Measurements from ENCODE around the gene OR5M10. TPM values are rescaled to one million over a fixed set of nuclear protein-coding genes. Genes with fewer than 3 reads are reported as not detected.
"Not testable (repeated sequence)": the region's sequence is repeated elsewhere in the genome, so short reads cannot be mapped to it uniquely, and the experiment has no call there.

Gene OR5M10
- total and polyA plus RNA-seq, 4 donors: not detected

GRCh38 chr11:56558574-56558973, 18.9 kb downstream of the OR5M10 start:
- Histone ChIP-seq H3K4me1 (ENCODE audit: control insufficient read depth in 5 of 5, insufficient read depth in 5 of 5, low read length in 5 of 5) (no peaks in the 10 kb centered on the region), H3K27ac (ENCODE audit: low read depth in 1 of 2, low read length in 1 of 2) (no peak overlapping the region), H3K36me3 (ENCODE audit: control insufficient read depth in 4 of 4, insufficient read depth in 4 of 4, low read length in 4 of 4) (no peaks in the 10 kb centered on the region), H3K4me3 (no peak overlapping the region), H3K27me3 (ENCODE audit: control insufficient read depth in 3 of 3, insufficient read depth in 3 of 3, low read length in 2 of 3) (no peaks in the 10 kb centered on the region), H3K9ac (ENCODE audit: insufficient read depth in 1 of 2, low read length in 2 of 2) (no peak overlapping the region), H3K9me3 (ENCODE audit: control insufficient read depth in 4 of 4, insufficient read depth in 3 of 4, low read length in 3 of 4) (peaks cover 0 to 2% (median 0%) of the 10 kb centered on the region in 4 donors)
- WGBS, 2 donors: 65 to 76% methylated on average over 6 of the region's 6 CpGs
- no peak for DNase-seq
- no peak for ATAC-seq (ENCODE audit: insufficient read depth, low FRiP score)
- TF ChIP-seq, protein P1, sequence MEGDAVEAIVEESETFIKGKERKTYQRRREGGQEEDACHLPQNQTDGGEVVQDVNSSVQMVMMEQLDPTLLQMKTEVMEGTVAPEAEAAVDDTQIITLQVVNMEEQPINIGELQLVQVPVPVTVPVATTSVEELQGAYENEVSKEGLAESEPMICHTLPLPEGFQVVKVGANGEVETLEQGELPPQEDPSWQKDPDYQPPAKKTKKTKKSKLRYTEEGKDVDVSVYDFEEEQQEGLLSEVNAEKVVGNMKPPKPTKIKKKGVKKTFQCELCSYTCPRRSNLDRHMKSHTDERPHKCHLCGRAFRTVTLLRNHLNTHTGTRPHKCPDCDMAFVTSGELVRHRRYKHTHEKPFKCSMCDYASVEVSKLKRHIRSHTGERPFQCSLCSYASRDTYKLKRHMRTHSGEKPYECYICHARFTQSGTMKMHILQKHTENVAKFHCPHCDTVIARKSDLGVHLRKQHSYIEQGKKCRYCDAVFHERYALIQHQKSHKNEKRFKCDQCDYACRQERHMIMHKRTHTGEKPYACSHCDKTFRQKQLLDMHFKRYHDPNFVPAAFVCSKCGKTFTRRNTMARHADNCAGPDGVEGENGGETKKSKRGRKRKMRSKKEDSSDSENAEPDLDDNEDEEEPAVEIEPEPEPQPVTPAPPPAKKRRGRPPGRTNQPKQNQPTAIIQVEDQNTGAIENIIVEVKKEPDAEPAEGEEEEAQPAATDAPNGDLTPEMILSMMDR (IDR thresholded peaks at IDR 0.05; ENCODE audit: control extremely low read depth, extremely low read depth): no peak

GRCh38 chr11:56554691-56555090, 22.8 kb downstream of the OR5M10 start:
- H3K36me3 ChIP-seq (ENCODE audit: control insufficient read depth in 4 of 4, insufficient read depth in 4 of 4, low read length in 4 of 4); H3K9ac ChIP-seq (ENCODE audit: insufficient read depth in 1 of 2, low read length in 2 of 2); H3K27ac ChIP-seq (ENCODE audit: low read depth in 1 of 2, low read length in 1 of 2); H3K9me3 ChIP-seq (ENCODE audit: control insufficient read depth in 4 of 4, insufficient read depth in 3 of 4, low read length in 3 of 4); H3K4me1 ChIP-seq (ENCODE audit: control insufficient read depth in 5 of 5, insufficient read depth in 5 of 5, low read length in 5 of 5); H3K4me3 ChIP-seq; H3K27me3 ChIP-seq (ENCODE audit: control insufficient read depth in 3 of 3, insufficient read depth in 3 of 3, low read length in 2 of 3); DNase-seq; ATAC-seq (ENCODE audit: insufficient read depth, low FRiP score): not testable (repeated sequence)
- 90 to 93% methylated on average over 13 of the region's 13 CpGs for WGBS, 2 donors

DNA sequence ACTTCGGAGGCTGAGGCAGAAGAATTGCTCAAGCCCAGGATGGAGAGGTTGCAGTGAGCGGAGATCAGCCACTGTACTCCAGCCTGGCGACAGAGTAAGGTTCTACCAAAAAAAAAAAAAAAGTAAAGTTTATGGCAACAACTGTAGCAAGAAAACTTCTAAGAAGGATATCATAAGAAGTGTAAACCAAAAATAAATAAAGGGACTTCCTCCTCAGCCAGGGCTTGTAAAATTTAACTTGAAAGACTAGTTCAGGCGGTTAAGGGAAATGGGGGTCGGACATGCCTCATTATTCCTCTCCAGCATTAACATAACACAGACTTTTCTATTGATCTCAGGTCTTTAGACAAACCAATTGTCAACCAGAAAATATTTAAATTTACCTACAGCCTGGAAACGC, 32.0 kb downstream of the OR5M10 start:
- Histone ChIP-seq H3K27ac (ENCODE audit: low read depth in 1 of 2, low read length in 1 of 2) (no peak overlapping the region), H3K9me3 (ENCODE audit: control insufficient read depth in 4 of 4, insufficient read depth in 3 of 4, low read length in 3 of 4) (peaks cover 0 to 7% (median under 1%) of the 10 kb centered on the region in 4 donors), H3K27me3 (ENCODE audit: control insufficient read depth in 3 of 3, insufficient read depth in 3 of 3, low read length in 2 of 3) (no peaks in the 10 kb centered on the region), H3K9ac (ENCODE audit: insufficient read depth in 1 of 2, low read length in 2 of 2) (no peak overlapping the region), H3K36me3 (ENCODE audit: control insufficient read depth in 4 of 4, insufficient read depth in 4 of 4, low read length in 4 of 4) (no peaks in the 10 kb centered on the region), H3K4me3 (no peak overlapping the region), H3K4me1 (ENCODE audit: control insufficient read depth in 5 of 5, insufficient read depth in 5 of 5, low read length in 5 of 5) (no peaks in the 10 kb centered on the region)
- TF ChIP-seq, protein P1 (IDR thresholded peaks at IDR 0.05; ENCODE audit: control extremely low read depth, extremely low read depth): no peak
- DNase-seq: no peak
- ATAC-seq (ENCODE audit: insufficient read depth, low FRiP score): no peak
- WGBS, 2 donors: 88 to 92% methylated on average over 6 of the region's 6 CpGs

DNA sequence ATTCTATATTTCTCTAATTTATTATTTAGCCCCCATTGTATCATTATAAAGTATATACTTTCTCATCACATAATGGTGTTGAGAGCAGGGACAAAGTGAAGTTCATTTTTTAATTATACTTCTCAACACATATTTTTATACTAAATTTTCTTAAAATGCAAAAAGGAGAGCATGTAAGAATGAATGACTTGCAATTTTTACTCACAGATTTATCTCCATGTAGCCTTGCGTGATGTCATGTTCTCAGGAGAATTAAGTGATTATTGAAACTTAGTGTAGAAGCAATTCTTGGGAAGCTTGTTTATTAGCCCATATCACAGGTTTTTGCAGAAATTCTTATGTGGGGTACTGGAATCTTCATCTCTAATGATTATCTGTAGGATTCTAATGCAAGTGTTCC, 33.8 kb downstream of the OR5M10 start:
- Histone ChIP-seq H3K4me3 (no peak overlapping the region), H3K36me3 (ENCODE audit: control insufficient read depth in 4 of 4, insufficient read depth in 4 of 4, low read length in 4 of 4) (no peaks in the 10 kb centered on the region), H3K27ac (ENCODE audit: low read depth in 1 of 2, low read length in 1 of 2) (no peak overlapping the region), H3K9me3 (ENCODE audit: control insufficient read depth in 4 of 4, insufficient read depth in 3 of 4, low read length in 3 of 4) (peaks cover 0 to 7% (median under 1%) of the 10 kb centered on the region in 4 donors), H3K9ac (ENCODE audit: insufficient read depth in 1 of 2, low read length in 2 of 2) (no peak overlapping the region), H3K4me1 (ENCODE audit: control insufficient read depth in 5 of 5, insufficient read depth in 5 of 5, low read length in 5 of 5) (no peaks in the 10 kb centered on the region), H3K27me3 (ENCODE audit: control insufficient read depth in 3 of 3, insufficient read depth in 3 of 3, low read length in 2 of 3) (no peaks in the 10 kb centered on the region)
- TF ChIP-seq, protein P1 (IDR thresholded peaks at IDR 0.05; ENCODE audit: control extremely low read depth, extremely low read depth): no peak
- ATAC-seq (ENCODE audit: insufficient read depth, low FRiP score) (no peak), DNase-seq (no peak)
- 89 to 96% methylated on average over 1 of the region's 1 CpG for WGBS, 2 donors

Measured in lung (tissue), 12 donors.